Measurements from ENCODE around the gene BMI1. TPM values are rescaled to one million over a fixed set of nuclear protein-coding genes. Genes with fewer than 3 reads are reported as not detected.

Gene BMI1
- total and polyA plus RNA-seq, 2 donors (not counting 1 experiment from before 2014, with no cell fraction given): 30.6 to 41.6 TPM

GRCh38 chr10:22345301-22346095, 24.6 kb downstream of the BMI1 start, which contains the start of gene SPAG6:
Gene SPAG6, plus strand, starts transcription at chr10:22345496. Its CDS starts 116 bp downstream, at chr10:22345612.
- peak; percentile 86 for TF ChIP-seq EZH2 (IDR thresholded peaks at IDR 0.05; ENCODE audit: low read length, missing control alignments)
- no peak for TF ChIP-seq CTCF (conservative IDR thresholded peaks at IDR 0.05 in 1 of 2, IDR thresholded peaks at IDR 0.05 in 1 of 2; ENCODE audit: low read depth in 1 of 2, low read length in 2 of 2)
- Histone ChIP-seq H3K27me3 (ENCODE audit: control insufficient read depth, insufficient read depth, low read length) (peaks cover 48% of the 10 kb centered on the region), H4K20me1 (ENCODE audit: control insufficient read depth, extremely low read depth, insufficient read depth, low read length) (no peaks in the 10 kb centered on the region), H2AFZ (ENCODE audit: low read length) (no peak within 1 kb of the TSS), H3K4me3 (replicated peaks in 1 of 4; ENCODE audit: control extremely low read depth in 1 of 4, insufficient read depth in 1 of 4, low read depth in 3 of 4, low read length in 4 of 4) (no peak within 1 kb of the TSS), H3K9me3 (ENCODE audit: control insufficient read depth, insufficient read depth, low read depth, low read length) (no peaks in the 10 kb centered on the region), H3K4me1 (ENCODE audit: control insufficient read depth, extremely low read depth, insufficient read depth, low read length) (peaks cover 2% of the 10 kb centered on the region), H3K79me2 (ENCODE audit: control insufficient read depth, insufficient read depth, low read length) (no peaks in the 10 kb centered on the region), H3K9ac (ENCODE audit: insufficient read depth, low read length) (no peak within 1 kb of the TSS), H3K36me3 (ENCODE audit: control insufficient read depth, insufficient read depth, low read length) (no peaks in the 10 kb centered on the region), H3K27ac (ENCODE audit: insufficient read depth, low read length) (no peak within 1 kb of the TSS), H3K4me2 (ENCODE audit: extremely low read depth, insufficient read depth, low read length) (no peak within 1 kb of the TSS)
- DNase-seq (ENCODE audit: low read depth in 2 of 2): no peak

- Histone ChIP-seq H3K36me3 (ENCODE audit: control insufficient read depth, insufficient read depth, low read length) (no peaks in the 10 kb centered on the region), H3K27ac (ENCODE audit: insufficient read depth, low read length) (no peak overlapping the region), H2AFZ (ENCODE audit: low read length) (no peak overlapping the region), H4K20me1 (ENCODE audit: control insufficient read depth, extremely low read depth, insufficient read depth, low read length) (no peaks in the 10 kb centered on the region), H3K27me3 (ENCODE audit: control insufficient read depth, insufficient read depth, low read length) (peaks cover 48% of the 10 kb centered on the region), H3K9me3 (ENCODE audit: control insufficient read depth, insufficient read depth, low read depth, low read length) (no peaks in the 10 kb centered on the region), H3K4me1 (ENCODE audit: control insufficient read depth, extremely low read depth, insufficient read depth, low read length) (peaks cover 2% of the 10 kb centered on the region), H3K4me3 (replicated peaks in 1 of 4; ENCODE audit: control extremely low read depth in 1 of 4, insufficient read depth in 1 of 4, low read depth in 3 of 4, low read length in 4 of 4) (no peak overlapping the region), H3K9ac (ENCODE audit: insufficient read depth, low read length) (no peak overlapping the region), H3K4me2 (ENCODE audit: extremely low read depth, insufficient read depth, low read length) (no peak overlapping the region), H3K79me2 (ENCODE audit: control insufficient read depth, insufficient read depth, low read length) (no peaks in the 10 kb centered on the region)
- TF ChIP-seq EZH2 (IDR thresholded peaks at IDR 0.05; ENCODE audit: low read length, missing control alignments): no peak
- TF ChIP-seq CTCF (conservative IDR thresholded peaks at IDR 0.05 in 1 of 2, IDR thresholded peaks at IDR 0.05 in 1 of 2; ENCODE audit: low read depth in 1 of 2, low read length in 2 of 2): no peak
- no peak for DNase-seq (ENCODE audit: low read depth in 2 of 2)
These were observed 25.3 kb downstream of the BMI1 start for GRCh38 chr10:22346096-22346661.

GRCh38 chr10:22349755-22350154, 28.9 kb downstream of the BMI1 start:
- peaks cover 23% of the 10 kb centered on the region for H3K27me3 ChIP-seq (ENCODE audit: control insufficient read depth, insufficient read depth, low read length)
- H3K9me3 ChIP-seq (ENCODE audit: control insufficient read depth, insufficient read depth, low read depth, low read length): no peaks in the 10 kb centered on the region
- H3K9ac ChIP-seq (ENCODE audit: insufficient read depth, low read length): no peak overlapping the region
- H4K20me1 ChIP-seq (ENCODE audit: control insufficient read depth, extremely low read depth, insufficient read depth, low read length): no peaks in the 10 kb centered on the region
- no peaks in the 10 kb centered on the region for H3K36me3 ChIP-seq (ENCODE audit: control insufficient read depth, insufficient read depth, low read length)
- no peak for DNase-seq (ENCODE audit: low read depth in 2 of 2)
- no peak overlapping the region for H3K27ac ChIP-seq (ENCODE audit: insufficient read depth, low read length)
- H3K4me1 ChIP-seq (ENCODE audit: control insufficient read depth, extremely low read depth, insufficient read depth, low read length): no peaks in the 10 kb centered on the region
- no peak overlapping the region for H3K4me2 ChIP-seq (ENCODE audit: extremely low read depth, insufficient read depth, low read length)
- no peak for TF ChIP-seq EZH2 (IDR thresholded peaks at IDR 0.05; ENCODE audit: low read length, missing control alignments)
- TF ChIP-seq CTCF (conservative IDR thresholded peaks at IDR 0.05 in 1 of 2, IDR thresholded peaks at IDR 0.05 in 1 of 2; ENCODE audit: low read depth in 1 of 2, low read length in 2 of 2): no peak
- H2AFZ ChIP-seq (ENCODE audit: low read length): no peak overlapping the region
- no peaks in the 10 kb centered on the region for H3K79me2 ChIP-seq (ENCODE audit: control insufficient read depth, insufficient read depth, low read length)
- H3K4me3 ChIP-seq (replicated peaks in 1 of 4; ENCODE audit: control extremely low read depth in 1 of 4, insufficient read depth in 1 of 4, low read depth in 3 of 4, low read length in 4 of 4): no peak overlapping the region
